Measurements from ENCODE around the gene KIAA0319L.
A peak's percentile ranks its signal among the peaks of the same experiment; 100 is the strongest.

KIAA0319L gene

GRCh38 chr1:35564037-35564883 is 7.1 kb upstream of the KIAA0319L start:
- POLR2A ChIA-PET, result no interaction called here
- CTCF ChIA-PET, result interaction anchor here (0.6 to 5.9 kb wide), 42 partner anchors 8 to 778 kb away, joined by 3 to 184 read pairs (median 4); partner anchors contain the start of genes C1orf216, CLSPN and TFAP2E
- peak; percentile 83 for TF ChIP-seq CTCF (IDR thresholded peaks at IDR 0.05; ENCODE audit: control extremely low read depth, extremely low read depth, low read depth, missing control alignments)
- peak; percentile 86 for DNase-seq (ENCODE audit: extremely low spot score)

GRCh38 chr1:35563166-35563565 is 6.0 kb upstream of the KIAA0319L start:
- ChIA-PET POLR2A (no interaction called here), CTCF (interaction anchor here (1.5 to 3.3 kb wide), 3 partner anchors 112 to 164 kb away, joined by 5 to 27 read pairs (median 7); no protein-coding TSS in a partner anchor)
- TF ChIP-seq CTCF (IDR thresholded peaks at IDR 0.05; ENCODE audit: control extremely low read depth, extremely low read depth, low read depth, missing control alignments), result no peak
- DNase-seq (ENCODE audit: extremely low spot score), result no peak

GRCh38 chr1:35561972-35562680 is 4.9 kb upstream of the KIAA0319L start:
- DNase-seq (ENCODE audit: extremely low spot score), result no peak
- no peak for TF ChIP-seq CTCF (IDR thresholded peaks at IDR 0.05; ENCODE audit: control extremely low read depth, extremely low read depth, low read depth, missing control alignments)
- ChIA-PET POLR2A (no interaction called here), CTCF (interaction anchor here (0.8 to 3.3 kb wide), 6 partner anchors 55 to 360 kb away, joined by 3 to 27 read pairs (median 4); no protein-coding TSS in a partner anchor)

GRCh38 chr1:35561297-35561971 is 4.2 kb upstream of the KIAA0319L start:
- no peak for DNase-seq (ENCODE audit: extremely low spot score)
- ChIA-PET CTCF (interaction anchor here (0.8 to 3.3 kb wide), 6 partner anchors 55 to 360 kb away, joined by 3 to 27 read pairs (median 4); no protein-coding TSS in a partner anchor), POLR2A (interaction anchor here (1.0 kb wide), 1 partner anchor 197 kb away, joined by 3 read pairs; no protein-coding TSS in a partner anchor)
- no peak for TF ChIP-seq CTCF (IDR thresholded peaks at IDR 0.05; ENCODE audit: control extremely low read depth, extremely low read depth, low read depth, missing control alignments)

- no peak for TF ChIP-seq CTCF (IDR thresholded peaks at IDR 0.05; ENCODE audit: control extremely low read depth, extremely low read depth, low read depth, missing control alignments)
- DNase-seq (ENCODE audit: extremely low spot score), result no peak
- ChIA-PET POLR2A (interaction anchor here (1.0 kb wide), 1 partner anchor 196 kb away, joined by 3 read pairs; no protein-coding TSS in a partner anchor), CTCF (interaction anchor here (0.9 to 3.3 kb wide), 4 partner anchors 8 to 109 kb away, joined by 3 to 27 read pairs (median 5); partner anchors contain the start of gene TFAP2E)
These were observed 3.3 kb upstream of the KIAA0319L start for GRCh38 chr1:35560256-35561225.

Measured in GM10248 (cell line).